CD4-positive, CD25-positive, alpha-beta regulatory T cell (primary cell): ENCODE data around the gene FRMPD4. TPM values are rescaled to one million over a fixed set of nuclear protein-coding genes. Genes with fewer than 3 reads are reported as not detected.

Experiments used
- ATAC-seq, 2 donors: fragments of 150-1000 bp; cut with Tn5 transposase; one replicate each; pipeline ENCODE4 v1.10.0; 2021; ENCODE audit warnings: low read depth in 2 of 2, moderate number of reproducible peaks in 2 of 2, moderate library complexity in 1 of 2
- DNase-seq, 3 donors: peaks; one replicate each; pipeline versions ENCODE4 v3.0.0 to v3.0.0-alpha.2; 2012 to 2022; ENCODE audit warnings: mixed read lengths in 1 of 3
- H3K27ac ChIP-seq: one replicate; pipeline ENCODE4 v1.7.0; 2013; ENCODE audit warnings: mild to moderate bottlenecking, low read length; ENCODE audit not compliant: insufficient read depth, poor library complexity, severe bottlenecking
- H3K27me3 ChIP-seq: one replicate; pipeline ENCODE4 v1.7.0; 2013; ENCODE audit warnings: low read length; ENCODE audit not compliant: control insufficient read depth, insufficient read depth
- H3K36me3 ChIP-seq: one replicate; pipeline ENCODE4 v1.7.0; 2013; ENCODE audit warnings: mild to moderate bottlenecking, low read length, moderate library complexity; ENCODE audit not compliant: control insufficient read depth, insufficient read depth
- H3K4me1 ChIP-seq: 2 replicates; pipeline ENCODE4 v1.7.0; 2013; ENCODE audit warnings: mild to moderate bottlenecking, low read length; ENCODE audit not compliant: insufficient read depth, control insufficient read depth, poor library complexity, severe bottlenecking
- H3K4me3 ChIP-seq: one replicate; pipeline ENCODE4 v1.7.0; 2013; ENCODE audit warnings: low read depth, mild to moderate bottlenecking, low read length, moderate library complexity
- H3K9me3 ChIP-seq, 2 experiments: 1 replicate in 1 of 2; 2 replicates in 1 of 2; pipeline ENCODE4 v1.7.0; 2013; ENCODE audit warnings: low read length in 2 of 2, mild to moderate bottlenecking in 1 of 2, moderate library complexity in 1 of 2; ENCODE audit not compliant: control insufficient read depth in 2 of 2
- H3K27ac Mint-ChIP-seq, 3 donors: one replicate each; pipeline ENCODE4 v1.8.0; 2020 to 2022; ENCODE audit warnings: mild to moderate bottlenecking in 3 of 3, mixed read lengths in 3 of 3, moderate library complexity in 2 of 3
- H3K27me3 Mint-ChIP-seq: one replicate; pipeline ENCODE4 v1.8.0; 2022; ENCODE audit warnings: mild to moderate bottlenecking, mixed read lengths
- H3K36me3 Mint-ChIP-seq: one replicate; pipeline ENCODE4 v1.8.0; 2020; ENCODE audit warnings: mixed read lengths
- H3K4me1 Mint-ChIP-seq, 4 donors: one replicate each; pipeline ENCODE4 v1.8.0; 2020 to 2022; ENCODE audit warnings: mixed read lengths in 4 of 4, mild to moderate bottlenecking in 1 of 4
- H3K4me3 Mint-ChIP-seq, 4 donors: one replicate each; pipeline ENCODE4 v1.8.0; 2020 to 2022; ENCODE audit warnings: mild to moderate bottlenecking in 4 of 4, mixed read lengths in 4 of 4, moderate library complexity in 3 of 4
- H3K9me3 Mint-ChIP-seq, 7 donors: one replicate each; pipeline ENCODE4 v1.8.0; 2020 to 2022; ENCODE audit warnings: mixed read lengths in 7 of 7, mild to moderate bottlenecking in 3 of 7, moderate library complexity in 2 of 7
- polyA plus RNA-seq, 4 donors: library from polyadenylated mRNA; unstranded; fragments of 300-500 nt; fragmentation: Illumina TruSeq; gene quantifications; one replicate each; pipeline ENCODE4 v1.2.3, GENCODE V29; 2021
- total RNA-seq: library from RNA; stranded (reverse); gene quantifications from one replicate; pipeline ENCODE4 v1.2.3, GENCODE V29; 2022

Gene FRMPD4
- total and polyA plus RNA-seq, 5 donors from 2014 or later, result not detected

- no peak for DNase-seq
Observed at GRCh38 chrX:12554206-12554605, 415.9 kb downstream of the FRMPD4 start.

GRCh38 chrX:12563121-12563520 lies 424.8 kb downstream of the FRMPD4 start:
- H3K27me3 ChIP-seq, result no peaks in the 10 kb centered on the region
- H3K4me3 Mint-ChIP-seq, result no peak overlapping the region
- H3K9me3 ChIP-seq, result no peaks in the 10 kb centered on the region
- no peak overlapping the region for H3K4me3 ChIP-seq
- H3K9me3 Mint-ChIP-seq, result no peaks in the 10 kb centered on the region
- no peaks in the 10 kb centered on the region for H3K27me3 Mint-ChIP-seq
- H3K36me3 Mint-ChIP-seq, result no peaks in the 10 kb centered on the region
- ATAC-seq, result no peak
- DNase-seq, result no peak
- no peaks in the 10 kb centered on the region for H3K4me1 Mint-ChIP-seq
- H3K27ac ChIP-seq, result no peak overlapping the region
- H3K36me3 ChIP-seq, result no peaks in the 10 kb centered on the region
- H3K4me1 ChIP-seq, result no peaks in the 10 kb centered on the region
- no peak overlapping the region for H3K27ac Mint-ChIP-seq

More at GRCh38 chrX:12554206-12554605, 415.9 kb downstream of the FRMPD4 start:
- no peak overlapping the region for H3K4me3 Mint-ChIP-seq
- no peaks in the 10 kb centered on the region for H3K27me3 ChIP-seq
- no peaks in the 10 kb centered on the region for H3K4me1 Mint-ChIP-seq
- no peak overlapping the region for H3K27ac Mint-ChIP-seq
- no peaks in the 10 kb centered on the region for H3K4me1 ChIP-seq
- no peaks in the 10 kb centered on the region for H3K9me3 ChIP-seq
- H3K4me3 ChIP-seq, result no peak overlapping the region
- H3K27me3 Mint-ChIP-seq, result no peaks in the 10 kb centered on the region
- H3K36me3 ChIP-seq, result no peaks in the 10 kb centered on the region
- no peak for ATAC-seq
- no peaks in the 10 kb centered on the region for H3K36me3 Mint-ChIP-seq
- no peaks in the 10 kb centered on the region for H3K9me3 Mint-ChIP-seq
- no peak overlapping the region for H3K27ac ChIP-seq

GRCh38 chrX:12564221-12564620 lies 425.9 kb downstream of the FRMPD4 start:
- Histone ChIP-seq H3K4me3 (no peak overlapping the region), H3K27ac (no peak overlapping the region), H3K4me1 (no peaks in the 10 kb centered on the region), H3K36me3 (no peaks in the 10 kb centered on the region), H3K27me3 (no peaks in the 10 kb centered on the region), H3K9me3 (no peaks in the 10 kb centered on the region)
- Mint-ChIP-seq H3K36me3 (no peaks in the 10 kb centered on the region), H3K27ac (no peak overlapping the region), H3K27me3 (no peaks in the 10 kb centered on the region), H3K4me3 (no peak overlapping the region), H3K4me1 (no peaks in the 10 kb centered on the region), H3K9me3 (no peaks in the 10 kb centered on the region)
- DNase-seq (no peak), ATAC-seq (no peak)

GRCh38 chrX:12567857-12568256 lies 429.6 kb downstream of the FRMPD4 start:
- no peaks in the 10 kb centered on the region for H3K36me3 ChIP-seq
- H3K4me1 ChIP-seq, result no peaks in the 10 kb centered on the region
- Mint-ChIP-seq H3K36me3 (no peaks in the 10 kb centered on the region), H3K27me3 (no peaks in the 10 kb centered on the region), H3K4me3 (no peak overlapping the region), H3K9me3 (no peaks in the 10 kb centered on the region), H3K27ac (no peak overlapping the region), H3K4me1 (no peaks in the 10 kb centered on the region)
- peak in 1 of 3 donors; percentile 2 for DNase-seq
- no peak for ATAC-seq
- H3K4me3 ChIP-seq, result no peak overlapping the region
- H3K27me3 ChIP-seq, result no peaks in the 10 kb centered on the region
- no peaks in the 10 kb centered on the region for H3K9me3 ChIP-seq
- no peak overlapping the region for H3K27ac ChIP-seq

- no peaks in the 10 kb centered on the region for H3K4me1 Mint-ChIP-seq
Observed at GRCh38 chrX:12570859-12571501, 432.7 kb downstream of the FRMPD4 start.

GRCh38 chrX:12579311-12579710 lies 441.0 kb downstream of the FRMPD4 start:
- H3K4me3 Mint-ChIP-seq, result no peak overlapping the region

More at GRCh38 chrX:12570859-12571501, 432.7 kb downstream of the FRMPD4 start:
- Mint-ChIP-seq H3K27me3 (no peaks in the 10 kb centered on the region), H3K9me3 (no peaks in the 10 kb centered on the region), H3K27ac (no peak overlapping the region), H3K36me3 (no peaks in the 10 kb centered on the region), H3K4me3 (no peak overlapping the region)
- DNase-seq (no peak), ATAC-seq (no peak)
- Histone ChIP-seq H3K4me1 (no peaks in the 10 kb centered on the region), H3K36me3 (no peaks in the 10 kb centered on the region), H3K4me3 (no peak overlapping the region), H3K27ac (no peak overlapping the region), H3K27me3 (no peaks in the 10 kb centered on the region), H3K9me3 (no peaks in the 10 kb centered on the region)

GRCh38 chrX:12580548-12580947 lies 442.3 kb downstream of the FRMPD4 start:
- no peaks in the 10 kb centered on the region for H3K9me3 ChIP-seq
- DNase-seq, result no peak
- Mint-ChIP-seq H3K4me1 (no peaks in the 10 kb centered on the region), H3K9me3 (peaks cover 0 to 4% (median 0%) of the 10 kb centered on the region in 7 donors), H3K4me3 (no peak overlapping the region), H3K27me3 (no peaks in the 10 kb centered on the region), H3K27ac (no peak overlapping the region), H3K36me3 (no peaks in the 10 kb centered on the region)
- H3K27me3 ChIP-seq, result no peaks in the 10 kb centered on the region
- H3K27ac ChIP-seq, result no peak overlapping the region
- H3K4me1 ChIP-seq, result no peaks in the 10 kb centered on the region
- no peak overlapping the region for H3K4me3 ChIP-seq
- no peak for ATAC-seq
- no peaks in the 10 kb centered on the region for H3K36me3 ChIP-seq

More at GRCh38 chrX:12579311-12579710, 441.0 kb downstream of the FRMPD4 start:
- no peaks in the 10 kb centered on the region for H3K36me3 Mint-ChIP-seq
- H3K27ac Mint-ChIP-seq, result no peak overlapping the region
- Histone ChIP-seq H3K4me3 (no peak overlapping the region), H3K36me3 (no peaks in the 10 kb centered on the region), H3K9me3 (no peaks in the 10 kb centered on the region), H3K27me3 (no peaks in the 10 kb centered on the region), H3K4me1 (no peaks in the 10 kb centered on the region), H3K27ac (no peak overlapping the region)
- DNase-seq, result no peak
- H3K27me3 Mint-ChIP-seq, result no peaks in the 10 kb centered on the region
- no peak for ATAC-seq
- no peaks in the 10 kb centered on the region for H3K4me1 Mint-ChIP-seq
- H3K9me3 Mint-ChIP-seq, result peaks cover 0 to 4% (median 0%) of the 10 kb centered on the region in 7 donors

GRCh38 chrX:12581546-12581945 lies 443.3 kb downstream of the FRMPD4 start:
- H3K27me3 Mint-ChIP-seq, result no peaks in the 10 kb centered on the region
- no peaks in the 10 kb centered on the region for H3K4me1 ChIP-seq
- H3K4me1 Mint-ChIP-seq, result no peaks in the 10 kb centered on the region
- peaks cover 0 to 4% (median 0%) of the 10 kb centered on the region in 7 donors for H3K9me3 Mint-ChIP-seq
- H3K4me3 Mint-ChIP-seq, result no peak overlapping the region
- H3K4me3 ChIP-seq, result no peak overlapping the region
- H3K36me3 ChIP-seq, result no peaks in the 10 kb centered on the region
- no peak for DNase-seq
- ATAC-seq, result no peak
- no peak overlapping the region for H3K27ac ChIP-seq
- H3K27me3 ChIP-seq, result no peaks in the 10 kb centered on the region
- no peaks in the 10 kb centered on the region for H3K9me3 ChIP-seq
- no peaks in the 10 kb centered on the region for H3K36me3 Mint-ChIP-seq
- H3K27ac Mint-ChIP-seq, result no peak overlapping the region
